OCI-LY7 (cell line): ENCODE results near the gene PUM1. TPM values are rescaled to one million over a fixed set of nuclear protein-coding genes. Genes with fewer than 3 reads are reported as not detected.

Source experiments
- BruUV-seq: library from RNA; stranded (reverse); fragments of 400-500 nt; replicated peaks from 2 replicates; lab custom pipeline; 2021; lab: Mats Ljungman, UMichigan
- CTCF ChIA-PET: fragments of 300-600 bp; sonication (Branson Sonifier 250); formaldehyde crosslinking; loops from one replicate; lab custom pipeline; 2022; ENCODE audit warnings: antibody characterized with exemption; ENCODE audit not compliant: unreplicated experiment; lab: Charles Lee
- POLR2A ChIA-PET: fragments of 300-600 bp; sonication (Branson Sonifier 250); formaldehyde crosslinking; loops from one replicate; lab custom pipeline; 2022; ENCODE audit warnings: antibody characterized with exemption; lab: Charles Lee
- DNase-seq: peaks from one replicate; pipeline ENCODE4 v3.0.0-alpha.2; 2015; ENCODE audit warnings: low spot score
- H2AFZ ChIP-seq: fragments of 200-600 bp; sonication (generic), shearing (Covaris generic); 2 replicates; pipeline ENCODE4 v1.6.1; 2014; ENCODE audit warnings: mild to moderate bottlenecking, antibody characterized with exemption, low read length, moderate library complexity
- H3K27ac ChIP-seq: fragments of 200-600 bp; sonication (generic); 2 replicates; pipeline ENCODE4 v1.5.1; 2014; ENCODE audit warnings: mixed run types, low read depth, mild to moderate bottlenecking, moderate library complexity, low read length, inconsistent platforms; ENCODE audit not compliant: poor library complexity, severe bottlenecking
- H3K36me3 ChIP-seq: fragments of 200-600 bp; sonication (generic); 2 replicates; pipeline ENCODE4 v1.6.1; 2014; ENCODE audit warnings: mild to moderate bottlenecking, antibody characterized with exemption, low read length, moderate library complexity, mixed read lengths; ENCODE audit not compliant: insufficient read depth
- H3K4me1 ChIP-seq: fragments of 200-600 bp; sonication (generic); 2 replicates; pipeline ENCODE4 v1.5.1; 2014; ENCODE audit warnings: mild to moderate bottlenecking, low read length; ENCODE audit not compliant: insufficient read depth, poor library complexity, severe bottlenecking
- H3K4me2 ChIP-seq: fragments of 200-600 bp; sonication (generic); 2 replicates; pipeline ENCODE4 v1.6.1; 2014; ENCODE audit warnings: mild to moderate bottlenecking, low read length
- H3K4me3 ChIP-seq: fragments of 200-600 bp; sonication (generic); 2 replicates; pipeline ENCODE4 v1.5.1; 2014; ENCODE audit warnings: mild to moderate bottlenecking, low read depth, low read length; ENCODE audit not compliant: poor library complexity, severe bottlenecking
- H3K79me2 ChIP-seq: fragments of 200-600 bp; sonication (generic); 2 replicates; pipeline ENCODE4 v1.6.1; 2016; ENCODE audit warnings: low read depth, mild to moderate bottlenecking, low read length, moderate library complexity, mixed read lengths; ENCODE audit not compliant: insufficient read depth
- H3K9me2 ChIP-seq: fragments of 200-600 bp; sonication (generic); 2 replicates; pipeline ENCODE4 v1.6.1; 2016; ENCODE audit warnings: mild to moderate bottlenecking, low read length, mixed read lengths; ENCODE audit not compliant: insufficient read depth
- H3K9me3 ChIP-seq: fragments of 200-600 bp; sonication (generic); 2 replicates; pipeline ENCODE4 v1.6.1; 2014; ENCODE audit warnings: mild to moderate bottlenecking, mixed run types, low read length, mixed read lengths
- H4K20me1 ChIP-seq: fragments of 200-600 bp; sonication (generic); 2 replicates; pipeline ENCODE4 v1.6.1; 2014; ENCODE audit warnings: mild to moderate bottlenecking, antibody characterized with exemption, low read length, moderate library complexity, mixed read lengths; ENCODE audit not compliant: insufficient read depth
- CTCF ChIP-seq: fragments of 200-600 bp; sonication (generic); conservative IDR thresholded peaks from 2 replicates; pipeline ENCODE4 v1.5.1; 2014; ENCODE audit warnings: mild to moderate bottlenecking, antibody characterized with exemption, low read length, moderate library complexity, mixed read lengths
- EZH2phosphoT487 ChIP-seq: fragments of 200-600 bp; sonication (generic); IDR thresholded peaks from 2 replicates; pipeline ENCODE4 v1.6.1; 2018; ENCODE audit warnings: low read depth, borderline replicate concordance, mild to moderate bottlenecking, mixed run types, antibody characterized with exemption, low read length, moderate library complexity, mixed read lengths
- intact Hi-C: fragments of 100-400 bp; cut with micrococcal nuclease; formaldehyde crosslinking; loops from one replicate; pipeline ENCODE4 v1.10.0; 2022; ENCODE audit not compliant: unreplicated experiment
- total RNA-seq, 2 experiments: library from RNA; depleted of rRNA in 1 of 2; stranded (reverse); fragments of >200 nt in 1 of 2; shearing (Covaris generic) in 1 of 2; gene quantifications; 2 replicates each; pipeline ENCODE4 v1.2.3, GENCODE V29; 2014 to 2022

The PUM1 gene
- total RNA-seq, 2 experiments from 2014 or later: 52.0 to 97.5 TPM

- Histone ChIP-seq H4K20me1 (no peaks in the 10 kb centered on the region), H3K9me3 (no peaks in the 10 kb centered on the region), H3K4me1 (no peaks in the 10 kb centered on the region), H3K9me2 (no peaks in the 10 kb centered on the region), H3K4me3 (no peak overlapping the region), H3K79me2 (no peaks in the 10 kb centered on the region), H3K27ac (no peak overlapping the region), H3K36me3 (no peaks in the 10 kb centered on the region), H2AFZ (no peak overlapping the region), H3K4me2 (no peak overlapping the region)
- CTCF ChIA-PET: no interaction called here
- TF ChIP-seq CTCF (no peak), EZH2phosphoT487 (no peak)
- no TSS peak for BruUV-seq
- POLR2A ChIA-PET: interaction anchor here (0.5 to 0.6 kb wide), 2 partner anchors 21 to 140 kb away, joined by 3 read pairs; no protein-coding TSS in a partner anchor
- intact Hi-C loops: no loop called here
- no peak for DNase-seq
Measured at GRCh38 chr1:30900931-30901560, 164.5 kb downstream of the PUM1 start.

- Histone ChIP-seq H2AFZ (no peak overlapping the region), H3K4me3 (no peak overlapping the region), H4K20me1 (no peaks in the 10 kb centered on the region), H3K9me2 (no peaks in the 10 kb centered on the region), H3K36me3 (no peaks in the 10 kb centered on the region), H3K4me2 (no peak overlapping the region), H3K4me1 (no peaks in the 10 kb centered on the region), H3K79me2 (no peaks in the 10 kb centered on the region), H3K27ac (no peak overlapping the region), H3K9me3 (no peaks in the 10 kb centered on the region)
- intact Hi-C loops: no loop called here
- CTCF ChIA-PET: no interaction called here
- no peak for TF ChIP-seq EZH2phosphoT487
- TF ChIP-seq CTCF: no peak
- POLR2A ChIA-PET: no interaction called here
- BruUV-seq: no TSS peak
- DNase-seq: no peak
Measured at GRCh38 chr1:30900486-30900885, 165.0 kb downstream of the PUM1 start.

- Histone ChIP-seq H3K36me3 (no peaks in the 10 kb centered on the region), H3K79me2 (no peaks in the 10 kb centered on the region), H4K20me1 (no peaks in the 10 kb centered on the region), H3K4me2 (no peak overlapping the region), H3K4me3 (no peak overlapping the region), H3K4me1 (no peaks in the 10 kb centered on the region), H3K9me2 (no peaks in the 10 kb centered on the region), H3K9me3 (no peaks in the 10 kb centered on the region), H2AFZ (no peak overlapping the region), H3K27ac (no peak overlapping the region)
- POLR2A ChIA-PET: no interaction called here
- no peak for DNase-seq
- CTCF ChIA-PET: no interaction called here
- intact Hi-C loops: no loop called here
- TF ChIP-seq EZH2phosphoT487 (no peak), CTCF (no peak)
- no TSS peak for BruUV-seq
Measured at GRCh38 chr1:30899577-30900389, 165.7 kb downstream of the PUM1 start.
